Middle frontal gyrus (tissue), 1 donor: ENCODE results near the gene NDUFB10.
A peak's percentile ranks its signal among the peaks of the same experiment; 100 is the strongest.
"Not testable (repeated sequence)": the region's sequence is repeated elsewhere in the genome, so short reads cannot be mapped to it uniquely, and the experiment has no call there.

Experiments
- DNase-seq: peaks from one replicate; pipeline ENCODE4 v3.0.0-alpha.2; 2015; ENCODE audit warnings: low spot score; ENCODE audit errors: extremely low spot score

NDUFB10 gene

GRCh38 chr16:1959269-1960039 lies at the start of gene NDUFB10:
TSS of gene NDUFB10 (plus strand) at chr16:1959538. CDS start at chr16:1959625, 87 bp downstream.
- DNase-seq = peak; percentile 87

- DNase-seq = no peak
These were observed 49.6 kb upstream of the NDUFB10 start for GRCh38 chr16:1909561-1910231.

DNA sequence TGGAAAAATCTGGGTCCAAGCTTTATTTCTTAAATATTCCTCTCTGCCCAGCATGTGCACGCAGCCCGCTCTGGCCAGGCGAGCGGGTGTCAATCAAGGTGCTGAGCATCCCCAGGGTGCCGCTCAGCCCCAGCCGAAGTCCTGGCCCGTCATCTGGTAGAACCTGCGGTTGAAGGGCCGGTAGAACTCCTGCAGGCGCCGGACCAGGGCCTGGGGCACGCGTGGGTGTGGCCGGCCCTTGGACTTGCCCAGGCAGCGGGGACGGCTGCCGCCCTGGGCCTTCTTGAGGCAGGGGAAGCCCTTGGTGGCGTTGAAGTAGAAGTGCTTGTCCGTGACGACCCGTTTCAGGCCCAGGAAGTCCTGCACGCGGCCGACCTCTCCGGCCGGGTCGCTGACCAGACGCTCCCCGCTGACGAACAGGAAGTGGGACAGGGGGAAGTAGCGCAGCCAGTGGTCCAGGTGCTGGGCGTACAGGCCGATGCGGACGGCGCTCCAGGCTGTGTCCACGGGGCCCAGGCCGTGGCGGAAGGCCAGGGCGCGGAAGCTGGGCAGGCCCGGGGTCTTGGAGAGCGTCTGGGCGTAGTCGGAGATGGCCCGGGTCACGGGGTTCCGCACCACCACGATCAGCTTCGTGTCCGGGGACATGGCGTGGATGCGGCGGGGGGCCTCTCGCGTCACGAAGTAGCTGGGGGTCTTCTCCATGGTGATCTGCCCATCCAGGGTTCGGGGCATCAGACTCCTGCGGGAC lies 47.7 kb upstream of the NDUFB10 start:
- DNase-seq = no peak

- DNase-seq = no peak
These were observed 47.2 kb upstream of the NDUFB10 start for GRCh38 chr16:1912215-1912543.

DNA sequence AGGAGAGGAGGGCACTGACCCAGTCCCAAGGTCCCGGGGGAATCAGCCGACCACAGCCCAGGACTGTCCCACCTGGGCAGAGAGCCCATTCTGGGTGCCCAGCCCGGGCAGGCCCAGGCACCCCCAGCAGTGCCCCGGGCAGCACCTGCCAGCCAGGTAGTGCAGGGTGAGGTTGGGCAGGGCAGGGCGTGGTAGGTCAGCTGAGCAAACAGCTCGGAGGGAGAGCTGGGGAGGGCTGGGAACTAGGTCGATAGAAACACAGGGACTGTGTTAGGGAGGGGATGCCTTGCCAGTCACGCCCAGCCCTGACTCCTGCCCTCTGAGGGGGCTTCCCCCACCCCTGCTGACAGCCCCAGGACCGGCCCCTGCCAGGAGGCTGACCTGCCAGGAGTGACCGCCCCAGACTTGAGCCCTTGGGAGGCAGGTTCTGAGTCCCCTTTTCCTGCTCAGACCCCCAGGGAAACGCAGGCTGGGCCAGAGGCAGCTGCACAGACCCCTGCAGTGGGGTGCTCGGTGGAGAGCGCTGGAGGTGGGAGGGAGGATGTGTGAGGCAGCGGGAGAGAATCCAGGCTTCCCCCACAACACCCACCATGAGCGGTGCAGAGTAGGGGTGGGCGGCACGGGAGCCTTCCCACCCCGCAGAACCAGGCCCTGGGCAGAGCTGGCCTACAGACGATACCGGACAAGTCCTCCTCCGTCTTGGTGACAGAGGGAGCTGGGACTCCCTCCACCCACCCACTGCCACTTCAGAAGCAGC lies 45.8 kb upstream of the NDUFB10 start:
- no peak for DNase-seq

- no peak for DNase-seq
These were observed 45.2 kb upstream of the NDUFB10 start for GRCh38 chr16:1914084-1914608.

DNA sequence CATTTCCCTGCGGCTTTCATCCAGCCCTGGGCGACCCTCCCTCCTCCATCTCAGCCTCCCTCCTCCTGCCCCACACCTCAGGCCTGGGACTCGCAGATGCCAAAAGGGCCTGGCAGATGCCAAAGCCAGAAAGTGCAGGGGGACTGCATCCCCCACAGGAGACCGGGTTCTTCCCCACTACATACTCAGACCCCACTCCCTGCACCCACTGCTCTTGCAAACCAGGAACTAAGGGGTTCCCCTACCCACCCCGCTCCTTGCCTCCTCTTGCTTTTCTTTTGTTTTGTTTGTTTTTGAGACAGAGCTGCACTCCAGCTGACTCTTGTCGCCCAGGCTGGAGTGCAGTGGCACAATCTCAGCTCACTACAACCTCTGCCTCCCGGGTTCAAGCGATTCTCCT lies 44.4 kb upstream of the NDUFB10 start:
- no peak for DNase-seq

GRCh38 chr16:1915732-1916639 lies 43.4 kb upstream of the NDUFB10 start:
- no peak for DNase-seq

- no peak for DNase-seq
These were observed 42.7 kb upstream of the NDUFB10 start for GRCh38 chr16:1916640-1916990.

GRCh38 chr16:1917056-1917664 lies 42.2 kb upstream of the NDUFB10 start:
- no peak for DNase-seq

DNA sequence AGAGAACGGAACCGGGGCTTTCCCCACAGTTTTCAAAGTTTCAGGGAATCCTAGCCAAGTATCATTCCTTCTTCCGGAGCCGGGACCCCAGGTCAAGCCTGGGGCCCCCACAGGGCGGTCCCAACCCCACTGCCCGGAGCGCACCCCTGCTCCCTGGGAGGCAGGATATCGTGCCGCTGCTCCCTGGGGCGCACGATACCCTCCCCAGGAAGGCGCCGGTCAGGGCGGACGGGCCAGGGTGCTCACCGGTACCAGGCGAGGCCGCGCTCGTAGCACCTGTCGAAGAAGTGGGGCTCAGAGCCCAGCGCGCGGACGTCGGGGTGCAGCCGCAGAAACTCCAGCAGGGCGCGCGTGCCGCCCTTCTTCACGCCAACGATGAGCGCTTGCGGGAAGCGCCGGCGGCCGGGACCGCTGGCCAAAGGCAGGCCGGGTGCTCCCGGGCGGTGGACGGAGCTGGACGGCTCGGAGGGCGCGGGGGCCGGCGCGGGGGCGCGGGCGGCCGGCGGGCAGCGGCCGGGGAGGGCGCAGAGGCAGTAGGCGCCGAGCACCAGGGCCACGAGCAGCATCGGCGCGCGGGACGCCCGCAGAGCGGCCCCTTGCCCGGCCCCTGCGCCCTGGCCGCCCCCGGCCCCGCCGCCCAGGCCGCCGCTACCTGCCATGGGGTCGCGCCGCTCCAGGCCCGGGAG lies 41.5 kb upstream of the NDUFB10 start:
- no peak for DNase-seq

DNA sequence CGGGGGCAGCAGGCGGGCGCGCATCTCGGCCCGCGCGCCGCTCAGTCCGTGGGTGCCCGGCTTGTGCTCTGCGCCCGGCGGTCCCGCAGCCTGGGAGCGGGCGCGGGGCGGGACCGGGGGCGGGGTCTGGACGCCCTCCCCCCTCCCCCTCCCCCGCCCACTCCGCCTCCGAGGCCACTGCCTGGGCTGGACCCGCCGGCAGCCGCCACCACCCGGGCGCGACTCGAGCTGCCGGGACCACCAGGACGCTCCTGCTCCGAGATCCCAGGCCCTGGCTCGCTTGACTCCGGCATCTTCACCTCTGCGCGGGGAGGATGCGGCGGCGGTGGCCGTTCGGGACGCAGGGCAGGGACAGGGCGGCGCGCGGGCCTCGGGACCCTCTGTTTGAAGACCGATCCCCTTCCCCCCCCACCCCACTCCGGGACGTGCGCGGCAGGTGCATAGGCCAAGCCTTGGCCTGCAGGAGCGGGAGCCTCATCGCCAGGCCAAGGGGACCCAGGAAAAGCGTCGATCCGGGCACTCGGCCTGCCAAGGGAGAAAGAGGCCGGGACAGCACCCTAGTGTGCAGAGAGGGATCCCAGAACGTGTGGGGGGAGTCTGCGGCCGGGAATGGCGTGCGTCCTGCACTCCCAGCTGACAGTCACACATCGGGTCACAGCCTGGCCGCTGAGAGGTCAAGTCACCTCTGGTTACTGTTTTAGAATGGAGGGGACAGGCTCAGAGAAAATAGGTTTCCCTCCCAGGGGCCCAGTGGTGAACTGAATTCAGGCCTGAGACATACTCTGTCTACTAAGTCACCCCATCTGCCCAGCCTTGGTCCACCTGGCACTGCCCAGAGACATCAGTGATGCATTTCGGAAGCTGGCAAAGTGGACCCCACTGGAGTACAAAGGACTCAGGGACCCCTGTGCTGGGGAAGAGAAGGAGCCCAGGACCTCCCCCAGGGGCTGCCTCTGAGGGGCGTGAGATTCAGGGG lies 40.7 kb upstream of the NDUFB10 start, which contains the start of gene HS3ST6:
Gene HS3ST6, minus strand, starts transcription at position 65 of the 976 bp plus-strand sequence. CDS start 92 bp downstream, outside the sequence.
- DNase-seq = no peak

- DNase-seq = no peak
These were observed 39.9 kb upstream of the NDUFB10 start for GRCh38 chr16:1919327-1919998.

GRCh38 chr16:1920122-1920521 lies 39.2 kb upstream of the NDUFB10 start:
- not testable (repeated sequence) for DNase-seq

GRCh38 chr16:1920727-1921171 lies 38.6 kb upstream of the NDUFB10 start:
- DNase-seq = no peak

DNA sequence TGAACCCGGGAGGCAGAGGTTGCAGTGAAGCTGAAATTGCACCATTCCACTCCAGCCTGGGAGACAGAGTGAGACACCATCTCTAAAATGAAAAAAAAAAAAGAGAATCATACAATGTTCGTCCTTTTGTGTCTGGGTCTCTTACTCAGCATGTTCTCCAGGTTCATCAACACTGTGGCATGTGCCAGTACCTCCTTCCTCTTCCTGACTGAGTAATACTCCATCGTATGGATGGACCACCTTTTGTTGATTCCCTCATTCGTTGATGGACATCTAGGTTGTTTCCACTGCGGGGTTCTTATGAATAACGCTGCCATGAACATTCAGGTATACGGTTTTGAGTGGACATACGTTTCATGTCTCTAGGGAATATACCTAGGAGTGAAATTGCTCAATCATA lies 37.0 kb upstream of the NDUFB10 start:
- no peak for DNase-seq

DNA sequence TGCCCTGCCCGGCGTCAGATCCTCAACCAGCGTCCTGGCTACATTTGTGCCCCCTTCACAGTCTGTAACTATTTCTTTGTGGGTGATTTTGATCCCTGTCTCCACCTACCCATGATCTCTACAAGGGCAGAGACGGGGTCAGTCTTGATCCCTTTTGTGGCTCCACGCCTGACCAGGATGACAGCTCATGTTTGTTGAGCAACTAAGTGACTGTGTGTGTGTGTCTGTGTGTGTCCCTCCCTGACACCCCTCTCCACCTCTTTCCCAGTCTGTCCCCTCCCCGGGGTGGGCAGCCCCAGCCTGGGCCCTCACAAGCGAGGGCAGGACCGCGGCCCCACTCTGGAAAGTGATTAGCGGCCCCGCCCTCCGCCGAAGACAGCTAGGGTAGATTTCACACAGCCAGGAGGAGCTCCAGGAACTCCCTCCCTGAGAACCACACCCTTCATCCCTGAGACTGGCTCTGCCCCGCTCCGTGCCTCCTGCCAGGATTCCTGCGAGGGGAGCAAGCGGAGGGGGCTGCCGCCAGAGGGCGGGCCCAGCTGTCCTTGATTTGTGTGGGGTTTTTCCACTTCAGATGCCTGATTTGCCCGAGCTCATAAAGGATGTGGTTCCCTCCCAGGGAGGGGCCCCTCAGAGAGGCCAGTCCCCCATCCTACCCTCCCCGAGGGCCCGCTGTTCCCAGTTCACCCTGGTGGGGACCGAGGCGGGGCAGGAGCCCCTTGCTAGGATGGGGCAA lies 35.9 kb upstream of the NDUFB10 start:
- DNase-seq = no peak
